GM12874 (cell line): ENCODE data around the gene TSPAN17.
A peak's percentile ranks its signal among the peaks of the same experiment; 100 is the strongest.

Experiments used
- CTCF ChIP-seq: IDR thresholded peaks from 2 replicates; pipeline ENCODE4 v1.5.1; 2011; ENCODE audit warnings: low read depth, mild to moderate bottlenecking, control low read depth, low read length, moderate library complexity; ENCODE audit not compliant: insufficient read depth

Gene TSPAN17

GRCh38 chr5:176629853-176630680 lies 17.2 kb upstream of the TSPAN17 start, which contains the start of the genes EIF4E1B and SNCB:
EIF4E1B (plus strand) TSS chr5:176630675; CDS start chr5:176642788, 12,113 bp downstream.
SNCB (minus strand) TSS chr5:176630534; CDS start chr5:176629654, 880 bp downstream.
- 0 out of 2 replicates have a peak, but pooled peaks have one; percentile 3 for TF ChIP-seq CTCF

- no peak for TF ChIP-seq CTCF
Measured at GRCh38 chr5:176630681-176631222, 16.5 kb upstream of the TSPAN17 start.

- TF ChIP-seq CTCF = no peak
Measured at GRCh38 chr5:176631383-176632200, 15.7 kb upstream of the TSPAN17 start.

- TF ChIP-seq CTCF = no peak
Measured at GRCh38 chr5:176632745-176633144, 14.5 kb upstream of the TSPAN17 start.

- TF ChIP-seq CTCF = no peak
Measured at GRCh38 chr5:176633598-176633997, 13.7 kb upstream of the TSPAN17 start.

- no peak for TF ChIP-seq CTCF
Measured at GRCh38 chr5:176636426-176636825, 10.9 kb upstream of the TSPAN17 start.

GRCh38 chr5:176637556-176637955 lies 9.7 kb upstream of the TSPAN17 start:
- TF ChIP-seq CTCF = no peak
